GM18508 (cell line): ENCODE results near the gene ZFX.
A peak's percentile ranks its signal among the peaks of the same experiment; 100 is the strongest.
"Not testable (repeated sequence)": the region's sequence is repeated elsewhere in the genome, so short reads cannot be mapped to it uniquely, and the experiment has no call there.

Source experiments
- ATAC-seq: cut with Tn5 transposase; IDR thresholded peaks from one replicate; pipeline ENCODE4 v1.9.1; 2021; ENCODE audit warnings: moderate number of reproducible peaks; ENCODE audit not compliant: insufficient read depth, unreplicated experiment

ZFX gene

DNA sequence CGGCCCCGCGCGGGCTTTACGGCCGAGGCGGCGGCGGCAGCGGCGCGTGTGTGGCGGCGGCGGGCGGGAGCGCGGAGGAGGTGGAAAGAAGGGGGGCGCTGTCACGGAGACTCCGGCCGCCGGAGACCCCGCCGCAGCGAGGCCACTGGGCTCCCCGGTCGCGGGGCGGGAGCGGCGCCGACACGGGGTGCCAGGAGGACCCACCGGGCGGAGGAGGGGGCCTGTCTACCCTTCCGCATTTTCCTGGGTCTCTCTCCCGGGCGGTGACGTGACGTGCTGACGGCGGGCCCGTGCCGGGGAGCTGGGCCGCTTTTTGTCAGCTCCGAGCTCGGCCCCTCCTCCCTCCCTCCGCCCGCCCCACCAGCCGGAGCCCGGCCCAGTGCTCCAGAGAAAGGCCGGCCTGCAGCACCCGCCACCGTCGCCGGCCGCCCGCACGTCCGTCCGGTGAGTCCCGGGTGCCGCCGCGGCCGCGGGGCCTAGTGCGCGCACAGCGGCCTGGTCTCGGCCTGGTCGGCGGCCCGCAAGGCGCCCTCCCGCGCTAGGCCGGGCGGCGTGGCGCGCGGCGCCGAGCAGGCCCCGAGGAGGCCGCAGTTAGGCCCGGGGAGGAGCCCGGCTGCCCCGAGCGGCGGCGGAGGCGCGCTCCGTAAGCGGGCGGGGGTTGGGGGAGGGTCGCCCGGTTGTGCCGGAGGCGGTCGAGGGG, at the start of gene ZFX:
Gene ZFX, plus strand, starts transcription at position 379 of the 700 bp plus-strand sequence. CDS start 23,014 bp downstream, outside the sequence.
- ATAC-seq, result no peak

- no peak for ATAC-seq
Measured at GRCh38 chrX:24100713-24101112, 48.8 kb upstream of the ZFX start.

- no peak for ATAC-seq
Measured at GRCh38 chrX:24110069-24110468, 39.5 kb upstream of the ZFX start.

DNA sequence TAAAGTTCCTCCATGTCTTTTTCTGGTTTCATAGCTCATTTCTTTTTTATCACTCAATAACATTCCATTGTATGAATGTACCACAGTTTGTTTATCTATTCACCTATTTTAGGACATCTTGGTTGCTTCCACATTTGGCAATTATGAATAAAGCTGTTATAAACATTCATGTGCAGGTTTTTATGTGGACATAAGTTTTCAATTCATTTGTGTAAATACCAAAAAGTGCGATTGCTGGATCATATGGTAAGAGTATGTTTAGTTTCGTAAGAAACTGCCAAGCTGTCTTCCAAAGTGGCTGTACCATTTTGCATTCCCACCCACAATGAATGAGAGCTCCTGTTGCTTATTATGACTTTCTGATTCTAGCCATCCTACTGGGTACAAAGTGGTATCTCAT, 36.3 kb upstream of the ZFX start:
- ATAC-seq, result no peak

- ATAC-seq, result no peak
Measured at GRCh38 chrX:24117258-24117657, 32.3 kb upstream of the ZFX start.

- no peak for ATAC-seq
Measured at GRCh38 chrX:24124244-24124799, 25.2 kb upstream of the ZFX start.

- ATAC-seq, result no peak
Measured at GRCh38 chrX:24125028-24125612, 24.4 kb upstream of the ZFX start.

DNA sequence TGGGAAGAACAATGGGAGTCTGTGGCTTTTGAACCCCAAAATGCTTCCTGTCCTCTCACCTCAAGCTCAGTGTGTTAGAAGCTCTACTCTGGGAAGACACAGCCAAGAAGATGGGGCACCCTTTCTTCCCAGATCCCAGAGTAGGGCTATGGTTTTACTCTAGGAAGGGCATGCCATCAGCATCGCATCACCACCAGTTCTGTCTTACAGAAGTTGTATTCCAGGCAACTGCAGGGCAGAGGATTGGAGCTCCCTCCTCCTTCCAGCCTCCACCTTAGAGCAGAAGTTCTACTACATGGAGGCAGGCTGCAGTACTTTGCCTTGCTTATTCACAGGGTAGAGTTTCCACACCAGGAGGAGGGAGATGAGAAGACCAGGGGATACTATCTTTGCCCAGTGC, 18.1 kb upstream of the ZFX start:
- no peak for ATAC-seq

GRCh38 chrX:24133312-24133711, 16.2 kb upstream of the ZFX start:
- no peak for ATAC-seq

GRCh38 chrX:24135768-24136167, 13.8 kb upstream of the ZFX start:
- ATAC-seq, result not testable (repeated sequence)

DNA sequence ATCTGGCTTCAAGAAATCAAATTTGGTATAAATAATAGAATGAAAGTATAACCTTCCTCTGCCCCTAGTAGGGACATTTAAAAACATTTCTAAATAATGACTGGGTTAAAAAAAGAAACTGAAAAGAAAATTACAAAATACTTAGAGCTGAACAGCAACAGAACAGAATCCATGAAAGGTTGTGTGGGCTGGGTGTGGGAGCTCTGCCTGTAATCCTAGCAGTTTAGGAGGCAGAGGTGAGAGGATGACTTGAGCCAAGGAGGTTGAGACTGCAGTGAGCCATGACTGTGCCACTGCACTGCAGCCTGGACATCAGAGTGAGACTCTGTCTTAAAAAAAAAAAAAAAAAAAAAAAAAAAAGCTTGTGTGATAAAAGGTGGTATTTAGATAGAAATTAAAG, 12.3 kb upstream of the ZFX start:
- no peak for ATAC-seq

- ATAC-seq, result not testable (repeated sequence)
Measured at GRCh38 chrX:24143982-24144381, 5.5 kb upstream of the ZFX start.

DNA sequence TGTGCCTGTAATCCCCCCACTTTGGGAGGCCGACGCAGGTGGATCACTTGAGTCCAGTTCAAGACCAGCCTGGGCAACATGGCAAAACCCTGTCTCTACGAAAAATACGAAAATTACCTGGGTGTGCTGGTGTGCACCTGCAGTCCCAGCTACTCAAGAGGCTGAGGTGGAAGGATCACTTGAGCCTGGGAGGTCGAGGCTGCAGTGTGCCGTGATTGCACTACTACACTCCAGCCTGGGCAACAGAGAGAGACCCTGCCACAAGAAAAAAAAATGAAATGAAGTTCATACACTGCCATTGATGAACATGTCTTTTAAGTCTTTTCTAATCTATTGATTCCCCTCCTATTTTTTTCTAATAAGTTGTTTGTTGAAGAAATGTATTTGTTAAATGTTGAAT, 5.0 kb upstream of the ZFX start:
- ATAC-seq, result no peak

DNA sequence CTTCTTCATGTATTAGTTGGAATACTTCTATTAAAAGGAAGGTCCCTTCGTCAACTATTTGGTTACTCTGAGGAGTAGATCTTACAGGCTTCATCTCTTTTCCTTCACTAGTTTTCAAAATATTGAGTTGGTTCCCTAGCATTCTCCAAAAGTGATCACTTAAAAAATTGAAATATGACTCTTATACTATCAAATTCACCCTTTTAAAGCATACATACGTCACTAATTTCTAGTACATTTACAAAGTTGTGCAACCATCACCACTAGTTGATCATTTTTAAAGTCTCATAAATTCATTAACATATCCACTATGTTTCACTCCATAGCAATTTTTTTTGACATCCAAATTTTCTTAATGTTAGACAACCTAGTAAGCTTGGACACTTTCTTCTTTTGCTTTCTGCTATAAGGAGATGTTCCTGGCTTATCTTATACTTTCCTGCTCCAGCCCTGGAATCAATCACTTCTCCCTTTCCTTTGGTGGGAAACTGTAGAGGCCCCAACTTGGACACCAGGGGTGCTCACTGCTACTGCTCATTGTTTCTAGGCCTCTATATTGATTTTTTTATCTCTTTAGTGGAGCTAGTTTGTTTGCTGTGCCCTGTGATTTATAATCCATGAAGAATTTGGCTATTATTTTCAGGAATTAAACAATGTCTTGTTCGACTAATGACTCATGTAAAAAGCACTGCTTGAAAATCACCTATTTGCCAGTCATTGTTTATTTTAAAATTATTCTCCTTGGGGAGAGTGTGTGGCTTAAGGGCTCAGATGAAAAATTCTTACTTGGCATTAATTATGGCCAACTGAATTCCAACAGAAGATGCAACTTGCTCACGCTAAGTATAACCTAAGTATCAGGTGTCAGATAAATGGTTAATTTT, 4.0 kb upstream of the ZFX start:
- no peak for ATAC-seq

GRCh38 chrX:24146283-24146949, 3.1 kb upstream of the ZFX start:
- no peak for ATAC-seq

- ATAC-seq, result no peak
Measured at GRCh38 chrX:24147165-24147564, 2.4 kb upstream of the ZFX start.

- no peak for ATAC-seq
Measured at GRCh38 chrX:24148121-24148520, 1.4 kb upstream of the ZFX start.

GRCh38 chrX:24148535-24149350, 786 bp upstream of the ZFX start:
- ATAC-seq, result no peak

DNA sequence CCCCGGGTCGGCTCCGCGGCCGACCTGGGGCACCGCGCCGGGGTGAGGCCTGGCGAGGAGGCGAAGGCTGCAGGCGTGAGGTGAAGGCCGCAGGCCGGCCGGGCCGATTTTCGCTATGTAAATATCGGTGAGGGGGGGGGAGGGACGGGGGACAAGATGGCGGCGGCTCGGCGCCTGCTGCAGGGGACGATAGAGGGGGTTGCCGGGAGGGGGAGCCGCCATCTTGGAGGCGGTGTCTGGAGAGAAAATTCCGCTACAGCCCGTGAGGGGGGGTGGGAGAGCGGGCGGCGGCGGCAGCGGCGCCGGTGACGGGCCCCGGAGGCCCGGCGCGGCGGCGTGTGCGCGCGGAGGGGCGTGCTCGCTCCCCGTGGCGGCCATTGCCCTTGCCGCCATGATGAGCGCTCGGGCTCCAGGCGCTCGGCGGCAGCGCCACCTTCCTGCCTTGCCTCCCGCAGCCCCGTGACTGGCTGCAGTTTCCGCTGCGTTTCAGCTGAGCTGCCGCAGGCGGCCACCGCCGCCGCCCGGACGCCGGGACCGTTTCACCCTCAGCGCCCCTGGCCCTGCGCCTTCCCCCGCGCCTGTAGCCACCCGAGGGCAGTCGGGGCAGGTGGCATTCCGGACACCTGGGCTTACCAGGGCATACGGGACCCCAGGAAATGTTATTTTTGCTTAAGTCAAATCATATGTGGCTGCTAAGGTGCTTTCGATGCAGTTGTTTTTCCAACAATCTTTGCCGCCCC, 692 bp downstream of the ZFX start:
- peak; percentile 50 for ATAC-seq
